ENCODE data around the gene JCAD.

Gene JCAD

GRCh38 chr10:30022590-30022989 lies 36.8 kb downstream of the JCAD start:
- ChIA-PET POLR2A (no interaction called here), CTCF (interaction anchor here (3.9 kb wide), 1 partner anchor 25 kb away, joined by 13 read pairs; no protein-coding TSS in a partner anchor)
- no peak for TF ChIP-seq CTCF (IDR thresholded peaks at IDR 0.05; ENCODE audit: control extremely low read depth, extremely low read depth, low read depth, missing control alignments)
- DNase-seq (ENCODE audit: extremely low spot score), result no peak

- no peak for TF ChIP-seq CTCF (IDR thresholded peaks at IDR 0.05; ENCODE audit: control extremely low read depth, extremely low read depth, low read depth, missing control alignments)
- CTCF ChIA-PET, result no interaction called here
- POLR2A ChIA-PET, result no interaction called here
- no peak for DNase-seq (ENCODE audit: extremely low spot score)
Measured at GRCh38 chr10:30019468-30019867, 39.9 kb downstream of the JCAD start.

- ChIA-PET CTCF (interaction anchor here (1.3 kb wide), 1 partner anchor 8 kb away, joined by 5 read pairs; no protein-coding TSS in a partner anchor), POLR2A (no interaction called here)
- DNase-seq (ENCODE audit: extremely low spot score), result no peak
- no peak for TF ChIP-seq CTCF (IDR thresholded peaks at IDR 0.05; ENCODE audit: control extremely low read depth, extremely low read depth, low read depth, missing control alignments)
Measured at GRCh38 chr10:30018496-30018895, 40.9 kb downstream of the JCAD start.

DNA sequence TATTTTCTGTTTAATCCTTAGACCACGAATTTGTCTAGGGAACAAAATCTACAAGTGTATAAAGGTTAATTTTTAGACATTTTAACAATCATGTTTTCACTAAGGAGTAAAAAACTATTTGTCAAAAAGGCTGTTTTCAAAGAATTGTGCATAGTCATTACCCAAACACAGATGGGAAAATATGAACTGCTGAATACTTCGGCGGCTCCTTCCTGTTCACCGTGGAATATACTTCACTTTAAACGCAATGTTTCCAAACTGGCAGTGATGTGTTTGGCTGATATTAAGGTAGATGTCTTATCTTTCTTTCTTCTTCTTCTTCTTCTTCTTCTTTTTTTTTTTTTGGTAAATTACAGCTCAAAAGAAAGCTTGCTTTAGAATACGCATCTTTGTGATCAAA lies 41.4 kb downstream of the JCAD start:
- TF ChIP-seq CTCF (IDR thresholded peaks at IDR 0.05; ENCODE audit: control extremely low read depth, extremely low read depth, low read depth, missing control alignments), result no peak
- CTCF ChIA-PET, result interaction anchor here (1.3 kb wide), 1 partner anchor 9 kb away, joined by 5 read pairs; no protein-coding TSS in a partner anchor
- POLR2A ChIA-PET, result no interaction called here
- DNase-seq (ENCODE audit: extremely low spot score), result no peak

- no peak for TF ChIP-seq CTCF (IDR thresholded peaks at IDR 0.05; ENCODE audit: control extremely low read depth, extremely low read depth, low read depth, missing control alignments)
- CTCF ChIA-PET, result interaction anchor here (1.3 kb wide), 1 partner anchor 9 kb away, joined by 5 read pairs; no protein-coding TSS in a partner anchor
- DNase-seq (ENCODE audit: extremely low spot score), result no peak
- POLR2A ChIA-PET, result no interaction called here
Measured at GRCh38 chr10:30017556-30017955, 41.8 kb downstream of the JCAD start.

DNA sequence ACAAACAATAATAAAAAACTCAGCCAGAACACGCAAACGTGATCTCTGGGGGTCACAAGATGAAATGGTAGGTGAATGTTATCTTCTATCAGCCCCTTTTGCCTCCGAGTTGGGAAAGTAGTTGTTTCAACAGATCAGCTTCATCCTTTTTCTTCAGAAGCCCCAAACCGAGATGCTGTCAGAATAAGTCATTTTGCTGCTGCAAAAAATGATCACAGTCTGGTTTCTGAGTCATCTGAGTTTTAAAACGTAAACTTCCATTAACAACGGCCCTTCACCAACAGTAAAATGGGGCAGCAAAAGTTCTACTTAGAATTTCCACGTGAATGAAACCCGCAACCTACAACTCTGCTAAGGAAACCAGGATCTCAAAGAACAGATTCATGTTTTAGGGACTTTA lies 44.9 kb downstream of the JCAD start:
- ChIA-PET POLR2A (no interaction called here), CTCF (interaction anchor here (1.6 to 1.8 kb wide), 2 partner anchors 12 to 16 kb away, joined by 5 to 7 read pairs; no protein-coding TSS in a partner anchor)
- DNase-seq (ENCODE audit: extremely low spot score), result no peak

More for the DNA sequence above, 44.9 kb downstream of the JCAD start:
- no peak for TF ChIP-seq CTCF (IDR thresholded peaks at IDR 0.05; ENCODE audit: control extremely low read depth, extremely low read depth, low read depth, missing control alignments)

Data from GM10248 (cell line).